T-helper 2 cell treated with Interferon-gamma antibody and Interleukin-4, amounts not matched to agents 100 ng/mL and 5 ng/mL, for 36 hours (primary cell): ENCODE results near the gene AP5M1. TPM values are rescaled to one million over a fixed set of nuclear protein-coding genes. Genes with fewer than 3 reads are reported as not detected.
"Not testable (repeated sequence)": the region's sequence is repeated elsewhere in the genome, so short reads cannot be mapped to it uniquely, and the experiment has no call there.

Source experiments
- intact Hi-C: fragments of 100-400 bp; cut with micrococcal nuclease; formaldehyde crosslinking; loops from one replicate; pipeline ENCODE4 v1.15.1; 2023
- total RNA-seq: library from RNA; stranded (reverse); gene quantifications from 2 replicates; pipeline ENCODE4 v1.2.3, GENCODE V29; 2022

AP5M1 gene
- total RNA-seq, result 52.7 and 54.6 TPM in 2 replicates

- intact Hi-C loops, result loop anchor here (1.0 to 5.0 kb wide), 5 partner anchors 122 to 1688 kb away; partner anchors contain the start of genes KIAA0586, KTN1, NAA30 and TIMM9
Observed at GRCh38 chr14:57268161-57269069, at the start of gene AP5M1, which contains the start of gene EXOC5. Gene AP5M1 (plus strand): TSS chr14:57268971. CDS start chr14:57269315, 344 bp downstream. Gene EXOC5 (minus strand): TSS chr14:57268905. CDS start chr14:57268648, 257 bp downstream.

- intact Hi-C loops, result no loop called here
Observed at GRCh38 chr14:57221931-57222330, 46.8 kb upstream of the AP5M1 start.

- intact Hi-C loops, result no loop called here
Observed at GRCh38 chr14:57227083-57227482, 41.7 kb upstream of the AP5M1 start.

- intact Hi-C loops, result not testable (repeated sequence)
Observed at GRCh38 chr14:57228320-57228719, 40.5 kb upstream of the AP5M1 start.

- intact Hi-C loops, result no loop called here
Observed at GRCh38 chr14:57232006-57232405, 36.8 kb upstream of the AP5M1 start.

GRCh38 chr14:57240115-57240514 is 28.7 kb upstream of the AP5M1 start:
- intact Hi-C loops, result not testable (repeated sequence)

GRCh38 chr14:57243320-57243719 is 25.5 kb upstream of the AP5M1 start:
- intact Hi-C loops, result no loop called here

GRCh38 chr14:57244106-57244505 is 24.7 kb upstream of the AP5M1 start:
- intact Hi-C loops, result no loop called here

GRCh38 chr14:57245941-57246340 is 22.8 kb upstream of the AP5M1 start:
- intact Hi-C loops, result no loop called here

- intact Hi-C loops, result no loop called here
Observed at GRCh38 chr14:57246933-57247657, 21.7 kb upstream of the AP5M1 start.

- intact Hi-C loops, result no loop called here
Observed at GRCh38 chr14:57254884-57255283, 13.9 kb upstream of the AP5M1 start.

- intact Hi-C loops, result not testable (repeated sequence)
Observed at GRCh38 chr14:57258221-57258620, 10.6 kb upstream of the AP5M1 start.

- intact Hi-C loops, result no loop called here
Observed at GRCh38 chr14:57259672-57260071, 9.1 kb upstream of the AP5M1 start.

- intact Hi-C loops, result no loop called here
Observed at GRCh38 chr14:57261604-57262003, 7.2 kb upstream of the AP5M1 start.

GRCh38 chr14:57262117-57262516 is 6.7 kb upstream of the AP5M1 start:
- intact Hi-C loops, result no loop called here

GRCh38 chr14:57266065-57266464 is 2.7 kb upstream of the AP5M1 start:
- intact Hi-C loops, result loop anchor here (5.0 kb wide), 1 partner anchor 1161 kb away; the partner anchor contains the start of genes KIAA0586 and TIMM9

- intact Hi-C loops, result no loop called here
Observed at GRCh38 chr14:57273236-57273635, 4.5 kb downstream of the AP5M1 start.

GRCh38 chr14:57274551-57274950 is 5.8 kb downstream of the AP5M1 start:
- intact Hi-C loops, result no loop called here

GRCh38 chr14:57275023-57275664 is 6.4 kb downstream of the AP5M1 start:
- intact Hi-C loops, result no loop called here

- intact Hi-C loops, result no loop called here
Observed at GRCh38 chr14:57277062-57277461, 8.3 kb downstream of the AP5M1 start.

- intact Hi-C loops, result no loop called here
Observed at GRCh38 chr14:57287745-57288144, 19.0 kb downstream of the AP5M1 start.
